Spleen (tissue), 7 donors: ENCODE results near the gene SFXN3.

Experiments used
- CTCF ChIP-seq, 11 experiments: fragments of 200-600 bp in 7 of 11; fragments of 450-650 bp in 4 of 11; sonication (generic) in 4 of 11; IDR thresholded peaks in 8 of 11; conservative IDR thresholded peaks in 3 of 11; 1 replicate in 7 of 11; 2 replicates in 4 of 11; pipeline versions ENCODE4 v1.4.0 to v1.8.0; 2016 to 2021; ENCODE audit warnings: antibody characterized with exemption in 11 of 11, inconsistent platforms in 4 of 11, mild to moderate bottlenecking in 1 of 11
- POLR2A ChIP-seq, 3 donors: fragments of 450-650 bp; IDR thresholded peaks; one replicate each; pipeline ENCODE4 v1.5.1; 2017; ENCODE audit warnings: antibody characterized with exemption in 3 of 3, mild to moderate bottlenecking in 1 of 3
- POLR2AphosphoS5 ChIP-seq, 3 donors: sonication (generic); formaldehyde crosslinking; IDR thresholded peaks; one replicate each; pipeline ENCODE4 v1.5.1; 2017; ENCODE audit warnings: antibody characterized with exemption in 3 of 3
- donor health status: DM: no; HTN: no; CAD: no; lungs with moderate emphysema.
- donor health status: DM: no; HTN: no; CAD: no.
- donor health status: DM: no; HTN: no; CAD: no.

DNA sequence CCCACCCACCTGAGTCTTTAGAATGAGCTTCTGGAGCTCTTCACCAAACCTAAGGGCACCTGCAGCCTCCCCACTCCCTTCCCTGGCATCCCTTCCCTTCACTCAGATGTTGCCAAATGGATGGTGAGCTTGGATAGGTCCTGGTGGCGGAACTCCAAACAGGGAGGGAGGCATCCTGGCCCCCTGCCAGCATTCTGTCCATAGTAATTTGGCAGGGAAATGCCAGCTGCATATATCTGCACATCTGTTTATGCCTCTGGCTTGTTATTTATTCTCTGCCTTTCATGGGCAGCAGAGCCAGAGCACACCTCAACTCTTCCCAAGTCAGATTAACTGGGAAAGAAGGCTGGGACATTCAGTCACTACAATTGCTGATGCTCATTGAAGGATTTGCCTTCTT lies 48.8 kb downstream of the SFXN3 start:
- TF ChIP-seq CTCF (IDR thresholded peaks at IDR 0.05 in 8 of 11, conservative IDR thresholded peaks at IDR 0.05 in 3 of 11), result no peak
- no peak for TF ChIP-seq POLR2A (IDR thresholded peaks at IDR 0.05)
- TF ChIP-seq POLR2AphosphoS5 (IDR thresholded peaks at IDR 0.05), result no peak
